GDM1 (cell line): ENCODE results near the gene MAP3K21.

Source experiments
- DNase-seq: peaks from one replicate; lab custom pipeline; 2025; lab: John Stamatoyannopoulos, UW

The MAP3K21 gene

GRCh38 chr1:233359431-233359830 is 31.9 kb downstream of the MAP3K21 start:
- no peak for DNase-seq

GRCh38 chr1:233359905-233360304 is 32.4 kb downstream of the MAP3K21 start:
- DNase-seq: no peak

- no peak for DNase-seq
These were observed 33.1 kb downstream of the MAP3K21 start for GRCh38 chr1:233360525-233361102.

GRCh38 chr1:233361876-233362275 is 34.4 kb downstream of the MAP3K21 start:
- DNase-seq: no peak

- DNase-seq: no peak
These were observed 35.2 kb downstream of the MAP3K21 start for GRCh38 chr1:233362743-233363142.

GRCh38 chr1:233364026-233364425 is 36.5 kb downstream of the MAP3K21 start:
- DNase-seq: no peak

GRCh38 chr1:233364695-233365539 is 37.4 kb downstream of the MAP3K21 start:
- no peak for DNase-seq

- no peak for DNase-seq
These were observed 39.1 kb downstream of the MAP3K21 start for GRCh38 chr1:233366575-233366974.

- DNase-seq: no peak
These were observed 39.7 kb downstream of the MAP3K21 start for GRCh38 chr1:233367057-233367803.

- DNase-seq: no peak
These were observed 40.7 kb downstream of the MAP3K21 start for GRCh38 chr1:233368106-233368788.

GRCh38 chr1:233368789-233369130 is 41.2 kb downstream of the MAP3K21 start:
- DNase-seq: no peak

- no peak for DNase-seq
These were observed 44.9 kb downstream of the MAP3K21 start for GRCh38 chr1:233372218-233373120.

- DNase-seq: no peak
These were observed 45.7 kb downstream of the MAP3K21 start for GRCh38 chr1:233373226-233373625.

GRCh38 chr1:233375653-233376052 is 48.1 kb downstream of the MAP3K21 start:
- no peak for DNase-seq

- DNase-seq: no peak
These were observed 49.0 kb downstream of the MAP3K21 start for GRCh38 chr1:233376382-233377110.

- DNase-seq: no peak
These were observed 52.4 kb downstream of the MAP3K21 start for GRCh38 chr1:233379869-233380438.

- no peak for DNase-seq
These were observed 54.3 kb downstream of the MAP3K21 start for GRCh38 chr1:233381806-233382205.

GRCh38 chr1:233383984-233384383 is 56.5 kb downstream of the MAP3K21 start:
- no peak for DNase-seq

- no peak for DNase-seq
These were observed 58.8 kb downstream of the MAP3K21 start for GRCh38 chr1:233386336-233386735.

GRCh38 chr1:233387585-233387984 is 60.1 kb downstream of the MAP3K21 start:
- DNase-seq: no peak
